Kasumi-1 (cell line): ENCODE data around the gene ITGA4.
A peak's percentile ranks its signal among the peaks of the same experiment; 100 is the strongest.

Experiments used
- DNase-seq, 2 experiments: peaks; one replicate each; lab custom pipeline; 2025; lab: John Stamatoyannopoulos, UW

Gene ITGA4

DNA sequence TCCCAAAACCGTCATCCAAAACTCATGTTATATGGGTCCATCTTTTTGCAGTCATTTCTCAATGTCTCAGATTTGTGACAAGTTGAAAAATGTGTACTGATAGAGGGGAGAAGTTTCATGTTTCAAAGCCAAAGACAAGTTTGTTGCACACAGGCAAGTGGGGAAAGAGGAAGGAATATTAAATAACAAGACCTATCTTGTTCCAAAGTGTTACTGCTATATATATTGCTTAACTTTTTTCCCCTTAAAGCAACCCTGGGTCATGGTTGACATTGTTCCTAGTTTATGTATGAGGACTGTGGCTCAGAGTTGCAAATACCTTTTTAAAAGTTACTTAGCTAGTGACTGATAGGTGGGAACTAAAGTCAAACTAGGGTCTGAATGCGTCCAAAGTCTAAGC lies 1.7 kb downstream of the ITGA4 start:
- peak; percentile 83 to 86 for DNase-seq

GRCh38 chr2:181459621-181460021 lies 2.4 kb downstream of the ITGA4 start:
- DNase-seq = no peak

GRCh38 chr2:181461056-181461997 lies 4.1 kb downstream of the ITGA4 start:
- no peak for DNase-seq

DNA sequence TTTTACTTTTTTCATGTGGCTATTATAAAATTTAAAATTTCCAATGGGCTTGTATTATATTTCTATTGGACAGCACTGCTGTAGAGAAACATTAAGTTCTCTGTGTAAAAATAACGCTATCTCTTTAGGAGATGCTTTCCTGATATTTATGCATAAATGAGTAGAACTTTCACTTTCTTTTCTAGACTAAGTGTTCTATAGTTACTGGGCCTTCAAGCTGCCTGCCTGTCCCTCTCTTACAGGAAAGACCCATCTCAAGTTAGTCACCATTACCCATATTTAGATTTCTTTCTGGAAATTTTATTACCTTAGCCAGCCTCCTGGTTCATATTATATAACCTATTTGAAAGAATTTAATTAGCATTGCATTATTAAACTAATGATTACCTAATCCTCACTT lies 4.8 kb downstream of the ITGA4 start:
- DNase-seq = no peak

- no peak for DNase-seq
These were observed 6.4 kb downstream of the ITGA4 start for GRCh38 chr2:181463588-181463987.

- DNase-seq = no peak
These were observed 7.8 kb downstream of the ITGA4 start for GRCh38 chr2:181464966-181465365.

DNA sequence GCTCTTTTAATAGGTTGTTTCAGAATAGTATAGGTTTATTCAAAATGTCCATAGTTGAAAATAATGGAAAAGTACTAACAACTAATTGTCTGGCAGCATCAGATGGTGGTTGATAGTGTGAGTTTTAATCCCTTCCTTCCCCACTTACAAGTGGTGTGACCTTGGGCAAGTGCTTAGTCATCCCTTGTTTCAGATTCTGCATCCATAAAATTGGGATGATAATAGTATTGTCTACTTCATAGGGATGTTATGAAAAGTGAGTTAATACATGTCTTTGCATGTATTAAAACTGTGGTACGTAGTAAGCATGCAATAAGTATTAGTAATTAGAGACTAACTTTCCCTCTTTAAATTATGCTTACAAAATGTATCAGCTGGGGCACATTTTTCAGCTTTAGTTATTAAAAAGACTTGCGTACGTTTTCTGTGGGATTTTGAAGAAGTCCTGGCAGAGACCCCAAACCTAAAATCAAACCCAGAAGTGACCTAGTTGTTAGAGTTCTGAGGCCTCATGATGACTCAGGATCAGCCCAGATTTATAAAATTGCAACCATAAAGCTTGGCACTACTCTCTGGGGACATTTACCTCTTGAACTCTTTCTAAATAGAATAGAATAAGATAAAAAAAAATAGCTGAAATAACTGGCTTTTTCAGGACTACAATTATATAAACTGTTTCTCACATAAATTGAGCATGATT lies 8.6 kb downstream of the ITGA4 start:
- DNase-seq = no peak

DNA sequence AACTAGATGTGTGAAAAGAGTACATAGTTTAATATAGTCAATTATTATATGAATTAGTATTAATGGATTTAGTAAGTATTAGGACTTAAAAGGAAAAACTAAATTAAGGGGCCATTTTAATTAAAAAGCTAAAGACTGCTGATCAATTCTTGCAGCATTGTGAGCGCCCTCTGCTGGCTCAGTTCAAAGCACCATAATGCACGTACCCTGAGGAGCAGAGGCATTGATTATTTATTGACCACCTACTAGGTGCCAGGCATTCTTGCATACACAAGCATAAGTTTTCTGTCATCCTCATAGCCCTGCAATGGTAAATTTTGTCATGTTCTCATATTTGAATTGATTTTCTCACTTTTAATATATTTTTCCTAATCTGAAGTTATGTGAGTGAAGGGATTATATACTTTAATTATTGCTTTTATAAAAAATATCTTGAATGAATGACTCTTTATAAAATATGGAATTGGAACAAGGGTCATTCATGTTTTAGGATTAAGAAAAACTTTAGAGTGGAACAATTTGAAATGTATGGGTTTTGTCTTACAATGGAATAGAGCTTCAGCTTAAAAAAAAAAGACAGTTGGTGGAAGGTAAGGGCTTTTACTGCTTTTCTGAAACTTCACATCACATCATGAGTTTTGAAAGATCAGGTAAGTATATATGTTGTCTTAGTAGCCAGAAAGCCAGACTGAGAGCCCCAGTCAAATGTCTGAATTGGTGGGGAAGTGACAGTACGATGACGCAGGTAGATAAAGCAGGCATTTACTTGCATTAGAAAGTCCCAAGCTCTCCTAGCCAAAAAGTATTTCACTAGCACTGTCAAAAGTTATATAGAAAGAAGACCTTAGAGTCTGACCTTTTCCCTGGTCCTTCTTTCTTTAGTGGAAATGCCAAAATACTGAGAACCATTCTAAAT lies 9.7 kb downstream of the ITGA4 start:
- DNase-seq = peak; percentile 80 to 85

DNA sequence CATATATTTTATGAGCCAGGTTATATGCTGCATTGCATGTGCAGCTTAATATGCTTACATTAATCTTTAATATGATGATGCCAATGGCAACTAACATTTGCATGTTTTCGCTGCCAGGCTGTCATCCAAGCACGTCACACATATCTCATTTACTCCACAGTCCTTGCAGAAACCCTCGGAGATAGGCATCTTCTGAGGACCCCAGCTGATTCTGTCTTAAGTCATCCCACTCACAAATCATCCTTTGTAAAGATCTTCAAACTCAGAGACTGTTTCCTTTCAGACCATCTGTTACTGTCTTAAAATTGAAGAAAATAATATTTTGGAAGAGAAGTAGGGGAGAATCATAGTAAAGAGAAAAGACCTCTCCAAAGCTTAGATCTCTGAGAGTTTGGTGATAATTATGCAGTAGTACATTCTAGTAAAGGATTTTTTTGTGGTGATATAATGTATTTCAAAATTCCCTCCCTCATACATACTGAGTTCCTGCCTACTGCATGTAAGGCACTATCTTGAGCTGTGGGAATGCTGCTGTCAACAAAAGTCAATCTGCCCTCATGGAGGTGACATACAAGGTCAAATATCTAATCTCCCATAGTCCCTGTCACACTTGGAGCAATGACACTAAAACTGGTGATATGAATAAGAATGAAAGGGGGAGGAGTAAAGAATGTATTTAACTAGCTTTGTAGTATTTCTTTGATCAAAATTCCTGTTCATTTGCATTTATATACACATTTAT lies 11.0 kb downstream of the ITGA4 start:
- no peak for DNase-seq

DNA sequence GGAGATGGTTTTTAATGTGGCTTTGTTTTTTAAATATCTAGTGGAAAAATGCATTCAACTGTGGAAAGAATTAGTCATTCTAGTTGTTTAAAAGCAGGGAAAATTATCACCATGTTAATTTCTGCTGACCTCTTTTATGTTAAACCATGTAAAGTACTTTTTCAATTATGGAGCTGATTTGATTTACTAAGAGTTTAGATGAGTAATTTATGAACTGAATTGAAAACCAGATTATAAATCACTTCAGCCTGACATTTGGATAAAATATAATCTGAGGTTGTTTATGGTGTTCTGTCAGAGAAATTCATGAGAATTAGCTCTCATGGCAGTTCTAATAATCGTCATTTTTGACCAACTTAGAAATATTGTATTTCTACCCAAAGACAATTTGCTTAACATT lies 11.6 kb downstream of the ITGA4 start:
- DNase-seq = no peak

GRCh38 chr2:181471226-181471625 lies 14.0 kb downstream of the ITGA4 start:
- no peak for DNase-seq

DNA sequence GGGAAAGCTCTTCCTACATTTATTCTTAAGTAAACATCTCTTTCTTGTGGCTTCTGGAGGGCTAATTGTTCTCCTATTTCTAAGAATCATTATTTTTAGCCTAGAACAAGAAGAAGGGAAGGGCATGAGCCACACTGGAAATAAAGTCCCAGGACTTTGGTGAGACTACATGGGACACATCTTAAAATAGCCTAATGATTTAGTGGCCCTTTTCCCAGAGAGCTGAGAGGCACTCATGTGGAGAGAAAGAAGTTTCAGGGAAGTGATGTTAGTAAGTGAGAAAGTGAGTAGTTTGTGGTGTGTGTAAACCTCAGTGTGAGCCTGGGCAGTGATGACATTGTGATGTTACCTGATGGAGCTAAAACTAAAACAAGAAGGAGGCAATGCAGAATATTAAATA lies 14.6 kb downstream of the ITGA4 start:
- DNase-seq = no peak

- DNase-seq = no peak
These were observed 15.8 kb downstream of the ITGA4 start for GRCh38 chr2:181472990-181473389.

GRCh38 chr2:181474222-181474881 lies 17.2 kb downstream of the ITGA4 start:
- no peak for DNase-seq

- DNase-seq = no peak
These were observed 26.0 kb downstream of the ITGA4 start for GRCh38 chr2:181483211-181483610.

DNA sequence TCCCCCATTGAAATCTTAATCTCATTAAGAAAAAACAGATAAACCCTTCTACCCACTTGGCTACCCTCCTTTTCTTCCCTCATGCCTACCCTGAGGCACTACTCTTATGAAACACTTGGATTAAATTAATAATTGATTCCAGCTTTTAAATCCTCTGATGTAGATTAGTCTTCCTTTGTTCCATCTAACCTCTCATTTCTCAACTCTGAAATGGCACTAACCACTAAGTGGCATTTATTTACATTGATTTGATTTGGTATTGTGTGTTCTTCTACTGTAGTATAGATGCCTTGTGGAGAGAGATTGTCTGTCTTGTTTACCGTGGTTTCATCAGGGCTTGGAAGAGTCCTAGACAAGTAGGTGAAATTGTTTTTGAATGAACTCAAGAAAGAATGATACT lies 26.7 kb downstream of the ITGA4 start:
- DNase-seq = no peak

- no peak for DNase-seq
These were observed 27.9 kb downstream of the ITGA4 start for GRCh38 chr2:181484851-181485637.

DNA sequence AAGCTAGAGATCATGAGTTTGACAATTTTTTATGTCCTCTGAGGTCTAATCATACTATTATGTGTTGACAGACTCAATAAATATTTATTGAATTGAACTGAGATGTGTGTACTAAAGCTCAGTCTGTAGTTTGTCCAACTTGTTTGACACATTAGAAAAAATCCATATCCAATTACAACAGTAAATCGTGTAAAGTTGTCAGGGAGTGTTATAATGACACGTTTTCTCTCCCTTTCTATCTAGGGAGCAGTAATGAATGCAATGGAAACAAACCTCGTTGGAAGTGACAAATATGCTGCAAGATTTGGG lies 28.4 kb downstream of the ITGA4 start:
- DNase-seq = no peak

DNA sequence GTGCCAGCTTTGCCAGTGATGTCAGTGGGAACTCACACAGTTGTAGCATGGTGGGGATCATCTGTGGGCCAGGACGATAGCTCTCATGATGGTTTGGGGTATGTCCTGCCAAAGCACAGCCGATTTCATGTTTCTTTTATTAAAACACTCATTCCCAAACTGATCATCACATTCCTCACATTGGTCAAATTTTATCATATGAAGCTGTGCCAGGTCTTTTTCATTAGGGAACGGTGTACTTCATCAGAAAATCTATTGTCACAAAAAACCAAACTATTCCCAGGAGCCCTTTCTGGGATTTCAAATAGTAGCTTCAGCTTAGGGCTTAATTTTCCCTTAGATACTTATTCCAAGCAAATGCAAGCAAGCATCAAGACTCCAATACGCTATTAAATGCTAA lies 42.0 kb downstream of the ITGA4 start:
- DNase-seq = no peak

DNA sequence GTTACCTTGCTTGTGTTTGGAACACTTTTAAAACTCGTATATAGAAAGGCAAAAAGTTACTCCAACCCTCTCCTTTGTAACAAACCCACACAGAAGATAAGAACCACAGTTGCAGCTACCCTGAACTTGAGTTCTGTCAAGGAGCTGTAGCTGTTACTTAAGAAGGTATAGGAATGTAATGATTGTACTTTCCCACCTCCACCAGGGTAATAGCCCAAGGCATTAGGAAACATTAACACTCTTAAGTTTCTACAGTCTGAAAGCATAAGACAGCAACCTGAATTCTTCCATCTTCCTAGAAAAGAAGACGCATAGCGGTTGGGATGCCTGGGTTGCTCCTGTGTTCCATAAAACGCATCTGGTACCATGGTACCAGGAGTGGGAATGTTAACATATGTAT lies 43.0 kb downstream of the ITGA4 start:
- no peak for DNase-seq
